HG03442 (cell line): ENCODE data around the gene AHCY.
"Not testable (repeated sequence)": the region's sequence is repeated elsewhere in the genome, so short reads cannot be mapped to it uniquely, and the experiment has no call there.

Experiments
- ATAC-seq: cut with Tn5 transposase; IDR thresholded peaks from one replicate; pipeline ENCODE4 v1.9.1; 2021; ENCODE audit warnings: mild to moderate bottlenecking, moderate library complexity; ENCODE audit not compliant: unreplicated experiment

Gene AHCY

GRCh38 chr20:34262488-34263288 is 40.5 kb downstream of the AHCY start:
- ATAC-seq: no peak

DNA sequence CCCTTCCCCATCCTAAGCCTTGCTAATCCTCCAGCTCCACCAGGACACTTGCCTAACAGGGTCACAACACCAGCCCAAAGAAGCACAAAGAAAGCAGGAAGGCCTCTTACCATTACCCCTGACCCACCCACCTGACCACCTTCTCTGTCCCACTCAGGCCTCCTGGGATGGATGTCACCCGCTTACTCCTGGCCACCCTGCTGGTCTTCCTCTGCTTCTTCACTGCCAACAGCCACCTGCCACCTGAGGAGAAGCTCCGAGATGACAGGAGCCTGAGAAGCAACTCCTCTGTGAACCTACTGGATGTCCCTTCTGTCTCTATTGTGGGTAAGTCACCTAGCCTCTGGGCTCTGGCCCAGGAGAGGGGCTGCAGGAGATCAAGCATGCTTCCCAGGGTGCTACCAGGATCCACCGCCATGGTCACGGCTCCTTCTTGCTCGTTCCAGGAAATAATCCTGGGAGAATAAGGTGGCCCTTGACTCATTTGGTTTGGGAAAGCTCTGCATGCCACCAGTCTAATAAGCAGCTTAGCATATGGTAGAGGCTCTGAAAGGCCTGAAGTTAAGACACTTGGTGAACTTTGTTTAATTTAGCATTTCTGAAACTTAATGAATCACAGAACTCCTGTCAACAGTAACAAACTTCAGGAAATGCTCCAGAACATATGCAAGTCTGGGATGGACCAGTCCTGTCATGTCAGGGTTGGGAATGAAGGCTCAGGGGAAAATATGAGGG is 42.8 kb downstream of the AHCY start:
- no peak for ATAC-seq

GRCh38 chr20:34256629-34257124 is 46.5 kb downstream of the AHCY start:
- no peak for ATAC-seq

- no peak for ATAC-seq
These were observed 48.2 kb downstream of the AHCY start for GRCh38 chr20:34254979-34255378.

DNA sequence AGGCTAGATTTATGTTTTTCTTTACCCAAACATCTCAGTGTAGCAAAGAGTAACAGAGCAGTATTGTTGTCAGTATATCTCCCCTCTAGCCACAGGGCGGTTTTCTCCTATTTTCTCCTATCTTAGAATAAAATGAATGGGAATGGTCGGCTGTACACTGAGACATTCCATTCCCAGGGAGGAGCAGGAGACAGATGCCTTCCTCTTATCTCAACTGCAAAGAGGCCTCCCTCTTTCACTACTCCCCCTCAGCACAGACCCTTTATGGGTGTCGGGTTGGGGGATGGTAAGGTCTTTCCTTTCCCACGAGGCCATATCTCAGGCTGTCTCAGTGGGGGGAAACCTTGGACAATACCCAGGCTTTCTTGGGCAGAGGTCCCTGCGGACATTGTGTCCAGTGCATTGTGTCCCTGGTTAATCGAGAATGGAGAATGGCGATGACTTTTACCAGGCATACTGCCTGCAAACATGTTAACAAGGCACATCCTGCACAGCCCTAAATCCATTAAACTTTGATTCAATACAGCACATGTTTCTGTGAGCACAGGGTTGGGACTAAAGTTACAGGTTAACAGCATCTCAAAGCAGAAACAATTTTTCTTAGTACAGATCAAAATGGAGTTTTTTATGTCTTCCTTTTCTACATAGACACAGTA is 50.6 kb downstream of the AHCY start:
- not testable (repeated sequence) for ATAC-seq

- no peak for ATAC-seq
These were observed 51.5 kb downstream of the AHCY start for GRCh38 chr20:34251619-34252018.

- no peak for ATAC-seq
These were observed 53.1 kb downstream of the AHCY start for GRCh38 chr20:34250005-34250404.

DNA sequence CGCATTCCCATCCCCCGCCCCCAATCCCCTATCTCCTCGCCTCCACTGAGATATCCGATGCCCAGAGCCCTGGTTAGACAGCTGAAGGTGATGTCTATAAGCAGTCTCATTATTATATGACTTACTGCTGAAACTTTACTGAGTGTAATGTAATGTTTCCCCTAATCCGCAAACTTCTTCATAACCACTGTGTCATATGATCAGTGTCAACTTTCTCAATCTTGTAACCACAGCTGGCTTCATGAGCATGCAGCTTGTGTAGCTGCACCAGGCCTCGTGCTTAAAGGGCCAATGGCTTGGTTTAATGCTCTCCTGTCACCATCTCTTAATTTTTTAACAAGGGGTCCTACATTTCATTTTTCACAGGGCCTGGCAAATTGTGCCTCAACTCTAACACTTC is 53.9 kb downstream of the AHCY start:
- ATAC-seq: no peak

- ATAC-seq: no peak
These were observed 57.0 kb downstream of the AHCY start for GRCh38 chr20:34246126-34246626.

- no peak for ATAC-seq
These were observed 59.8 kb downstream of the AHCY start for GRCh38 chr20:34243377-34243776.

GRCh38 chr20:34242879-34243278 is 60.3 kb downstream of the AHCY start:
- ATAC-seq: no peak

DNA sequence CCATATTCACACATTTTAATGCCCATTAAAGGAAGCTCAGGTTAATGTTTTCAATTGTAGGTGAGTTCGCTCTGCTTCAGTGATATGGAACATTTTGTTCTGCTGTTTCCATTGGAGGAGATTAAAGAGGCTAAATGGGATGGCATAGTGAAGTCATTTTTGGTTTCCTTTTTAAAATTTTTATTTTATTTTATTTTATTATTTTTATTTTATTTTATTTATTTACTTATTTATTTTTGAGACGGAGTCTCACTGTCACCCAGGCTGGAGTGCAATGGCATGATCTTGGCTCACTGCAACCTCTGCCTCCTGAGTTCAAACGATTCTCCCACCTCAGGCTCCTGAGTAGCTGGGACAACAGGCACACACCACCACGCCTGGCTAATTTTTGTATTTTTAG is 61.1 kb downstream of the AHCY start:
- ATAC-seq: not testable (repeated sequence)

DNA sequence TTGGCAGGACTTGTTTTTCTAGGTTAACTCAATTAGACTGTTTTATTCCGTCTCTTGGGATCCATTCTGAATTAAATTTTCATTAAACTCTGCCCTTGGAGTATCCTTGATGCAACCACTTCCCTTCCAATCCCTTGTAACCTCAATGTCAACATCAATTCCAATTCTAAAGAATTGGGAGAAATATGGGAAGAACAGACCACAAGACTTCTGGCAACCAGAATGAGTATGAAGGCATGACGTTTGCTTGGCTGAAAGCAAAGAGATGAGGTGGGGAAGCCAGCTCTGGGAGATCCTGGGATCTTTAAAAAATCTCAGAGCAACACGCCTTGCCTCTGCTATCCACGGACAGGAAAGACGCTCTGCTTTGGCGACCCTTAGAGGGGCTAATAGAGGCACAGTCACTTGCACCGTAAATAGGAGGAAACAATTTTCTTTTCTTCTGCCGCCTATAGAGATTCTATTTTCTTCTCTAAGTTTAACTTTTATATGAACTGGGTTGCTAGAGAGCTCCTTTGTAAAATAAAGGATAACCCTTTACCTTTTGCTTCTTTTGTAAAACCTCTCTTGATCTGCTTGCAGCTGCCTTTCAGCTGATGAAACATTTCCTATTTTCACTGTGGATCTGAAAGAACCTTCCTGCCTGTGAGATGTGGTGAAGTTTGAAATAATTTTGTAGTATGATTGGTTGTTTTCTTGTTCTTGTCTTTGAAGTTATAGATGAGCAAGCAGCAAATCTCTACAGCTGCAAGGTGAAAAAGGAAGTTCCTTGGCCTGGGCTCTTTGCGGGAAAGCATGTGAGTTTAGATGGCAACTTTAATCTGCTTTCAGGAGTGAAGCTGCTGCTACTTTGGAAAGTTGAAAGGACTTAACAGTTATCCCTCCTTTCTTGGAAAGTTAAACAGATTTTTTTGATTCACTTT is 62.2 kb downstream of the AHCY start, which contains the start of gene ASIP:
Gene ASIP (plus strand): TSS at position 731 of the 923 bp plus-strand sequence. CDS start 18,952 bp downstream, outside the sequence.
- no peak for ATAC-seq

DNA sequence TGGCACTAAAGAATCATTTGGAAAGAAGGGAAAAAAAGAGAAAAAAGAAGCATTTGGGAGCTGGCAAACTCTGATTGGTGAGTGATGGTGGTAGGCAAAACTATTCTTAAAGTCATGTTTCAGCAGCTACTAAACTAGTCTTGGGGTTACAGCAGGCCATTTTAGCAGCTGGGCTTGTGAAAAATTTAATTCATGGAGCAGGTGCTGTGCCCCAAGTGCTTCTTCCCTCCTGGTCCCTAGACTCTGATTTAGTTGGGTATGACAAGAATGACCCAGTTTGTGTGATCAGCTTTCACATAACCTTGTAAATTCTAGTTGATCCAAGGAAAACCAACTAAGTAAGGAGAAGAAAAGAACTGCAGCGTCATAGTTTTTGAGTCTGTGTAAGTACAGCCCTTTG is 63.0 kb downstream of the AHCY start:
- ATAC-seq: no peak

DNA sequence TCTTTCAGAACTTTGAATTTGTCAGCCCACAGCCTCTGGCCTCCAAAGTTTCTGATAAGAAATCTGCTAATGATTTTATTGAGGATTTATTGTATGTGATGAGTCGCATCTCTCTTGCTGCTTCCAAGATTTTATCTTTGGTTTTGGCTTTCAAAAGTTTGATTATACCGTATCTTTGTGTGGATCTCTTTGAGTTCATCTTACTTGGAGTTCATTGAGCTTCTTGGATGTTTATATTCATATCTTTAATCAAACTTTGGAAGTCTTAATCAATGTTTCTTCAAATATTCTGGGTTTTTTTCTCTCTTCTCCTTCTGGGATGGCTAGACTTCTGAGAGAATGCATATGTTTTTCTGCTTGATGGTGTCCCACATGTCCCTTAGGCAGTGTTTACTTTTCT is 65.2 kb downstream of the AHCY start:
- ATAC-seq: no peak

- ATAC-seq: no peak
These were observed 67.3 kb downstream of the AHCY start for GRCh38 chr20:34235875-34236274.

DNA sequence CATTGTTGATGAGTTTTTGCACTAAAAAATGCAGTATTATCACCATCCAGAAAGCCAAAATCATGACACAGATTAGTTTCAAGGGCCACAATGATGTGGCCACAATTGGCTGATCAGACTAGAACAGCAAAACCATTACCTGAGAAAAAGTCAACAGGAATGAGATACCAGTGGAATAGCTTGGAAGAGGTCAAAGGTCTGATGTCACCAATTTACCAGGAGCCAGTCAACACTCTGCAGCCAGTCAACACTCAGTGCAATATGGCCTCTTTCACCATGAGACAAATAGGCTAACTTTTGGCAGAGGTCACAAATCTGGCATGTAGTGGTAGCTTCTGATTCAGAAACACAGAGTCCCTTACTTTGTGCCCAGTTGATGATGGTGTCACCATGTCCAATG is 69.5 kb downstream of the AHCY start:
- no peak for ATAC-seq

DNA sequence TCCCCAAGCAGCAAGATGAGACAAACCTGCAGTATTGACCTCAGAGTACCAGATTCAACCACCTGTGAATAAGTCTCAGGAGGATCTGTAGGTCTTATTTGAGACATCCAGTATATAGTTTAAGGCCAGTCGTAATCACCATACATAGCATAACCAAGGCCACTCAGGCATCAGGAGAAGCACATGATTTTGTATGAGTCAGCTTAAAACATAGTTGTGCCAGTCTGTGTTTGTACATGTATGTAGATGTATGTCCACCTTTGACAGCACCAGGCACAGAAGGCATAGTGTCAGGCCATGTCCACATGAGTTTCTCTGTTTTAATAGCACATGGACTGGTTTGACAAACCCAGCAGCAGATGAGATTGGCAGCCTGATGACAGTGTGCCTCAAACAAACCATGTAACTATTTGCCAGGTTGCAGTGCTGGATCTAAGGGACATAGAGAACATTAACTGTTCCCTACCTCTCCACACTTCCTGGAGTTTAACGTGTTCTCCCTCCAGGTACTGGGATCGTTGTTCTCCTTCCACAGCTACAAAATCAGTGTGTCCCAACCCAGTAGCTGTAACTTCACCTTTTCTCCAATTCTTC is 70.6 kb downstream of the AHCY start:
- ATAC-seq: no peak

GRCh38 chr20:34231634-34232033 is 71.5 kb downstream of the AHCY start:
- ATAC-seq: no peak
